Stomach (tissue), 4 donors: Measurements from ENCODE around the gene ARL6IP5.

Experiments used
- CTCF ChIP-seq, 7 experiments: fragments of 450-650 bp in 4 of 7; fragments of 200-600 bp in 3 of 7; sonication (generic) in 3 of 7; IDR thresholded peaks; one replicate each; pipeline ENCODE4 v1.5.1; 2016 to 2019; ENCODE audit warnings: antibody characterized with exemption in 7 of 7, control low read depth in 2 of 7, mild to moderate bottlenecking in 1 of 7
- POLR2AphosphoS5 ChIP-seq, 3 donors: sonication (generic); formaldehyde crosslinking; IDR thresholded peaks; one replicate each; pipeline ENCODE4 v1.6.1; 2016; ENCODE audit warnings: antibody characterized with exemption in 3 of 3

- TF ChIP-seq CTCF (IDR thresholded peaks at IDR 0.05) (no peak), POLR2AphosphoS5 (IDR thresholded peaks at IDR 0.05) (no peak)
Observed at GRCh38 chr3:69118555-69118954, 33.8 kb downstream of the ARL6IP5 start.
